Renal cortex interstitium (tissue), 11 donors: ENCODE measurements around the gene WBP1L. TPM values are rescaled to one million over a fixed set of nuclear protein-coding genes. Genes with fewer than 3 reads are reported as not detected.

ENCODE experiments used
- DNase-seq, 11 donors: peaks; one replicate each; pipeline ENCODE4 v3.0.0-alpha.2; 2013; ENCODE audit warnings: low read depth in 9 of 11, low spot score in 4 of 11; ENCODE audit errors: extremely low read depth in 1 of 11
- polyA plus RNA-seq, 3 donors: library from polyadenylated mRNA; unstranded; fragments of 120-200 nt; gene quantifications; one replicate each; pipeline ENCODE4 v1.2.1, GENCODE V29; 2013; ENCODE audit not compliant: insufficient read length in 3 of 3

Gene WBP1L
- polyA plus RNA-seq, 3 donors = 40.9 to 48.8 (median 46.5) TPM

GRCh38 chr10:102770792-102771191, 27.0 kb downstream of the WBP1L start:
- DNase-seq = no peak

GRCh38 chr10:102773320-102773719, 29.6 kb downstream of the WBP1L start:
- no peak for DNase-seq

GRCh38 chr10:102773986-102774385, 30.2 kb downstream of the WBP1L start:
- no peak for DNase-seq

- no peak for DNase-seq
Observed at GRCh38 chr10:102775201-102775934, 31.6 kb downstream of the WBP1L start.

GRCh38 chr10:102775935-102776669, 32.4 kb downstream of the WBP1L start:
- DNase-seq = peak in 9 of 11 donors; percentile 75 to 90 (median 81)

GRCh38 chr10:102776779-102777456, 33.2 kb downstream of the WBP1L start:
- DNase-seq = peak in 9 of 11 donors; percentile 76 to 95 (median 84)

GRCh38 chr10:102777711-102778453, 34.1 kb downstream of the WBP1L start:
- no peak for DNase-seq

- no peak for DNase-seq
Observed at GRCh38 chr10:102778781-102779180, 35.0 kb downstream of the WBP1L start.

GRCh38 chr10:102779680-102780526, 36.2 kb downstream of the WBP1L start:
- no peak for DNase-seq

GRCh38 chr10:102780527-102780808, 36.7 kb downstream of the WBP1L start:
- no peak for DNase-seq

- DNase-seq = no peak
Observed at GRCh38 chr10:102781090-102781920, 37.6 kb downstream of the WBP1L start.

- DNase-seq = no peak
Observed at GRCh38 chr10:102781921-102782557, 38.3 kb downstream of the WBP1L start.

GRCh38 chr10:102782673-102783551, 39.2 kb downstream of the WBP1L start:
- no peak for DNase-seq

GRCh38 chr10:102783568-102783967, 39.8 kb downstream of the WBP1L start:
- no peak for DNase-seq

- no peak for DNase-seq
Observed at GRCh38 chr10:102785818-102786217, 42.1 kb downstream of the WBP1L start.

- no peak for DNase-seq
Observed at GRCh38 chr10:102791754-102792395, 48.1 kb downstream of the WBP1L start.
